NB4 (cell line): Measurements from ENCODE around the gene PNPLA5.

Experiments used
- DNase-seq: peaks from one replicate; pipeline ENCODE4 v3.0.0; 2010; ENCODE audit warnings: low read depth
- H3K4me3 ChIP-seq: one replicate; pipeline ENCODE4 v1.5.1; 2011; ENCODE audit warnings: mild to moderate bottlenecking, low read depth, low read length, moderate library complexity
- MYC ChIP-seq: IDR thresholded peaks from 2 replicates; pipeline ENCODE4 v1.6.1; 2011; ENCODE audit warnings: low read depth, low read length
- POLR2A ChIP-seq: IDR thresholded peaks from 2 replicates; pipeline ENCODE4 v1.6.1; 2011; ENCODE audit warnings: mild to moderate bottlenecking; ENCODE audit not compliant: insufficient read length; ENCODE audit errors: extremely low read depth
- TF ChIP-seq, protein P1 (sequence below): IDR thresholded peaks from one replicate; pipeline ENCODE4 v1.5.1; 2012; ENCODE audit warnings: low read depth, low read length
- TF ChIP-seq, protein P2 (sequence below): IDR thresholded peaks from 2 replicates; pipeline ENCODE4 v1.6.1; 2011; ENCODE audit warnings: low read depth, low read length

The PNPLA5 gene

DNA sequence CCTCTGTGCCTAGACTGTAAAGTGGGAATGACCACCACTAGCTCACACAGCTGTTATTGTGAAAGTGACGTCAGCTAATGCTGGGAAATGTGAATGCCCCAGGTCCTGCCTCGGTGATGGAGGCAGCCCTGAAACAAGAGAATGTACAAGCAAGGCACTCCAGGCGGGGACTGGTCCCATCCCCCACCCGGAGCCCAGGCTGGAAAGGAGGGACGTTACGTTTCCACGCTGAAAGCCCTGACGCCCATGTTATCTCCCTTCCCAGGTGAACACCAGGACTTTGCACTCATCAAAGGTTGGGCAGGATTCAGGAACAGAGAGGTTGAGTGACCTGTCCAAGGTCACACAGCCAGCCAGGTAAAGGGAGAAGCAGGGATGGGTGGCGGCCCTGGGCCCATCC, 30.3 kb downstream of the PNPLA5 start:
- TF ChIP-seq POLR2A (no peak), MYC (no peak)
- TF ChIP-seq, protein P1, sequence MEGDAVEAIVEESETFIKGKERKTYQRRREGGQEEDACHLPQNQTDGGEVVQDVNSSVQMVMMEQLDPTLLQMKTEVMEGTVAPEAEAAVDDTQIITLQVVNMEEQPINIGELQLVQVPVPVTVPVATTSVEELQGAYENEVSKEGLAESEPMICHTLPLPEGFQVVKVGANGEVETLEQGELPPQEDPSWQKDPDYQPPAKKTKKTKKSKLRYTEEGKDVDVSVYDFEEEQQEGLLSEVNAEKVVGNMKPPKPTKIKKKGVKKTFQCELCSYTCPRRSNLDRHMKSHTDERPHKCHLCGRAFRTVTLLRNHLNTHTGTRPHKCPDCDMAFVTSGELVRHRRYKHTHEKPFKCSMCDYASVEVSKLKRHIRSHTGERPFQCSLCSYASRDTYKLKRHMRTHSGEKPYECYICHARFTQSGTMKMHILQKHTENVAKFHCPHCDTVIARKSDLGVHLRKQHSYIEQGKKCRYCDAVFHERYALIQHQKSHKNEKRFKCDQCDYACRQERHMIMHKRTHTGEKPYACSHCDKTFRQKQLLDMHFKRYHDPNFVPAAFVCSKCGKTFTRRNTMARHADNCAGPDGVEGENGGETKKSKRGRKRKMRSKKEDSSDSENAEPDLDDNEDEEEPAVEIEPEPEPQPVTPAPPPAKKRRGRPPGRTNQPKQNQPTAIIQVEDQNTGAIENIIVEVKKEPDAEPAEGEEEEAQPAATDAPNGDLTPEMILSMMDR: no peak
- TF ChIP-seq, protein P2, sequence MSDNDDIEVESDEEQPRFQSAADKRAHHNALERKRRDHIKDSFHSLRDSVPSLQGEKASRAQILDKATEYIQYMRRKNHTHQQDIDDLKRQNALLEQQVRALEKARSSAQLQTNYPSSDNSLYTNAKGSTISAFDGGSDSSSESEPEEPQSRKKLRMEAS: no peak
- no peak for DNase-seq

GRCh38 chr22:43860831-43861230, 31.0 kb downstream of the PNPLA5 start:
- no peak for TF ChIP-seq MYC
- TF ChIP-seq, protein P2: no peak
- no peak for TF ChIP-seq POLR2A
- TF ChIP-seq, protein P1: no peak
- no peak for DNase-seq
- H3K4me3 ChIP-seq: no peak overlapping the region

More for the DNA sequence above, 30.3 kb downstream of the PNPLA5 start:
- no peak overlapping the region for H3K4me3 ChIP-seq

- H3K4me3 ChIP-seq: no peak overlapping the region
- TF ChIP-seq, protein P2: no peak
- TF ChIP-seq, protein P1: no peak
- TF ChIP-seq POLR2A (no peak), MYC (no peak)
- DNase-seq: no peak
Measured at GRCh38 chr22:43860126-43860525, 31.7 kb downstream of the PNPLA5 start.

DNA sequence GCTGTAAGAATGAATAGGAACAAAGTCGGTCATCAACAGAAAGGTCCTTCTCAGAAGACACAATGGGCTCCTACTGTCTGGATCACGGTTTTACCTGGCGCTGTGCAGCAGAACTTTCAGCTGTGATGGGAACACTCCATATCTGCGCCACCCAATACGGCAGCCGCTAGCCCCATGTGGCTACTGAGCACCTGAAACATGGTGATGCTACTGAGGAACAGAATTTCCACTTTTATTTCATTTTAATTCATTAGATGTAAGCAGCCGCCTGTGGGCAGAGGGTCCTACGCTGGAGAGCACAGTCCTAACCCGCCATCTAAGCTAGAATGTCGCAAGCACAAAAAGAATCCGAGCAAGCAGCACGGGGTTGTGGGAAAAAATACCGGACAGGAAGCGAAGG, 32.2 kb downstream of the PNPLA5 start:
- DNase-seq: no peak
- no peak overlapping the region for H3K4me3 ChIP-seq
- no peak for TF ChIP-seq MYC
- TF ChIP-seq POLR2A: no peak
- TF ChIP-seq, protein P1: no peak
- TF ChIP-seq, protein P2: no peak

GRCh38 chr22:43859176-43859575, 32.6 kb downstream of the PNPLA5 start:
- TF ChIP-seq, protein P1: no peak
- TF ChIP-seq MYC: no peak
- TF ChIP-seq, protein P2: no peak
- TF ChIP-seq POLR2A: no peak
- DNase-seq: no peak
- no peak overlapping the region for H3K4me3 ChIP-seq
